GM23338 (cell line): ENCODE results near the gene MTHFR. TPM values are rescaled to one million over a fixed set of nuclear protein-coding genes. Genes with fewer than 3 reads are reported as not detected.

ENCODE experiments used
- ATAC-seq: fragments of 200-7000 bp; cut with Tn5 transposase; 3 replicates; pipeline ENCODE4 v1.9.1; 2020
- DNase-seq: peaks from one replicate; pipeline ENCODE4 v3.0.0-alpha.2; 2015; ENCODE audit warnings: low spot score
- H2AFZ ChIP-seq: fragments of 200-600 bp; sonication (generic); 2 replicates; pipeline ENCODE4 v1.8.0; 2016; ENCODE audit warnings: antibody characterized with exemption, mild to moderate bottlenecking, moderate library complexity
- H3F3A ChIP-seq: fragments of 200-600 bp; sonication (generic); replicated peaks from 2 replicates; pipeline ENCODE4 v1.8.0; 2017; ENCODE audit warnings: antibody characterized with exemption, mixed run types, low read depth
- H3K27ac ChIP-seq: fragments of 200-600 bp; sonication (generic); 2 replicates; pipeline ENCODE4 v1.6.1; 2016; ENCODE audit warnings: low read depth
- H3K27me3 ChIP-seq: fragments of 200-600 bp; sonication (generic); 2 replicates; pipeline ENCODE4 v1.8.0; 2016; ENCODE audit warnings: mild to moderate bottlenecking, mixed run types, moderate library complexity; ENCODE audit not compliant: insufficient read depth
- H3K36me3 ChIP-seq: fragments of 200-600 bp; sonication (generic); 2 replicates; pipeline ENCODE4 v1.8.0; 2016; ENCODE audit warnings: mild to moderate bottlenecking; ENCODE audit not compliant: insufficient read depth
- H3K4me1 ChIP-seq: fragments of 200-600 bp; sonication (generic); 2 replicates; pipeline ENCODE4 v1.8.0; 2016; ENCODE audit warnings: mild to moderate bottlenecking, moderate library complexity; ENCODE audit not compliant: insufficient read depth
- H3K4me2 ChIP-seq: fragments of 200-600 bp; sonication (generic); 2 replicates; pipeline ENCODE4 v1.7.1; 2017; ENCODE audit warnings: mixed run types
- H3K4me3 ChIP-seq: fragments of 200-600 bp; sonication (generic); 2 replicates; pipeline ENCODE4 v1.6.1; 2016; ENCODE audit warnings: mixed run types
- H3K79me2 ChIP-seq: fragments of 200-600 bp; sonication (generic); replicated peaks from 2 replicates; pipeline ENCODE4 v1.8.0; 2017; ENCODE audit warnings: mild to moderate bottlenecking; ENCODE audit not compliant: insufficient read depth
- H3K9me2 ChIP-seq: fragments of 200-600 bp; sonication (generic); 2 replicates; pipeline ENCODE4 v1.8.0; 2017; ENCODE audit not compliant: insufficient read depth
- H4K20me1 ChIP-seq: fragments of 200-600 bp; sonication (generic); replicated peaks from 2 replicates; pipeline ENCODE4 v1.8.0; 2017; ENCODE audit warnings: mild to moderate bottlenecking; ENCODE audit not compliant: insufficient read depth
- H3K27ac Mint-ChIP-seq: 2 replicates; pipeline ENCODE4 v1.8.0; 2020; ENCODE audit warnings: inconsistent platforms, mild to moderate bottlenecking, moderate library complexity, mixed read lengths
- H3K27me3 Mint-ChIP-seq: 3 replicates; pipeline ENCODE4 v1.8.0; 2022; ENCODE audit warnings: low read depth, mild to moderate bottlenecking, moderate library complexity, mixed read lengths, inconsistent platforms; ENCODE audit not compliant: insufficient read depth, poor library complexity
- H3K36me3 Mint-ChIP-seq: 3 replicates; pipeline ENCODE4 v1.8.0; 2021; ENCODE audit warnings: low read depth, mild to moderate bottlenecking, inconsistent platforms, moderate library complexity, mixed read lengths
- H3K4me1 Mint-ChIP-seq: 3 replicates; pipeline ENCODE4 v1.8.0; 2020; ENCODE audit warnings: mild to moderate bottlenecking, inconsistent platforms, mixed read lengths
- H3K4me3 Mint-ChIP-seq: 3 replicates; pipeline ENCODE4 v1.8.0; 2021; ENCODE audit warnings: moderate library complexity, mild to moderate bottlenecking, inconsistent platforms, mixed read lengths
- H3K9me3 Mint-ChIP-seq: 3 replicates; pipeline ENCODE4 v1.8.0; 2020; ENCODE audit warnings: moderate library complexity, mild to moderate bottlenecking, inconsistent platforms, mixed read lengths
- CREB1 ChIP-seq: fragments of 250-450 bp; sonication (Bioruptor Pico); IDR thresholded peaks from 2 replicates; pipeline ENCODE4 v1.5.0; 2020; ENCODE audit warnings: low read depth, mild to moderate bottlenecking, moderate library complexity
- CTCF ChIP-seq, 2 experiments: fragments of 200-600 bp in 1 of 2; sonication (generic) in 1 of 2; conservative IDR thresholded peaks; 2 replicates each; pipeline versions ENCODE4 v1.5.1 to v1.6.1; 2016 to 2017; ENCODE audit warnings: antibody characterized with exemption in 2 of 2, low read depth in 2 of 2, mild to moderate bottlenecking in 2 of 2, moderate library complexity in 1 of 2
- ETS1 ChIP-seq: IDR thresholded peaks from 2 replicates; pipeline ENCODE4 v1.6.1; 2016; ENCODE audit warnings: antibody characterized with exemption
- EZH2 ChIP-seq: fragments of 200-600 bp; sonication (generic); IDR thresholded peaks from one replicate; pipeline ENCODE4 v1.8.0; 2017; ENCODE audit warnings: antibody characterized with exemption, mild to moderate bottlenecking, low read depth; ENCODE audit not compliant: unreplicated experiment
- EZH2phosphoT487 ChIP-seq: fragments of 200-600 bp; sonication (generic); IDR thresholded peaks from one replicate; pipeline ENCODE4 v1.8.1; 2018; ENCODE audit warnings: antibody characterized with exemption; ENCODE audit not compliant: unreplicated experiment
- JUNB ChIP-seq: IDR thresholded peaks from one replicate; pipeline ENCODE4 v1.6.1; 2016; ENCODE audit warnings: antibody characterized with exemption; ENCODE audit not compliant: unreplicated experiment
- NANOG ChIP-seq: IDR thresholded peaks from 2 replicates; pipeline ENCODE4 v1.6.1; 2016; ENCODE audit warnings: antibody characterized with exemption, borderline replicate concordance
- POLR2AphosphoS5 ChIP-seq: IDR thresholded peaks from 2 replicates; pipeline ENCODE4 v1.6.1; 2016; ENCODE audit warnings: antibody characterized with exemption, low read depth
- REST ChIP-seq: IDR thresholded peaks from one replicate; pipeline ENCODE4 v1.6.1; 2018; ENCODE audit warnings: antibody characterized with exemption; ENCODE audit not compliant: unreplicated experiment
- STAT1 ChIP-seq: IDR thresholded peaks from one replicate; pipeline ENCODE4 v1.6.1; 2016; ENCODE audit warnings: antibody characterized with exemption; ENCODE audit not compliant: unreplicated experiment
- ZNF114 ChIP-seq: fragments of 250-450 bp; sonication (Bioruptor Pico); IDR thresholded peaks from 2 replicates; pipeline ENCODE4 v1.5.0; 2020; ENCODE audit warnings: mild to moderate bottlenecking, moderate library complexity
- ZNF331 ChIP-seq: fragments of 250-450 bp; sonication (Bioruptor Pico); IDR thresholded peaks from 2 replicates; pipeline ENCODE4 v1.5.0; 2020; ENCODE audit warnings: low read depth, mild to moderate bottlenecking, moderate library complexity
- polyA plus RNA-seq: library from polyadenylated mRNA; unstranded; fragments of >200 nt; fragmentation: Nextera tagmentation; extraction: Ambion mirVana; gene quantifications from 2 replicates; pipeline ENCODE4 v1.2.1, GENCODE V29; 2016
- total RNA-seq: library from RNA; depleted of rRNA; stranded (reverse); fragments of >200 nt; shearing (Covaris generic); gene quantifications from 2 replicates; pipeline ENCODE4 v1.2.3, GENCODE V29; 2014
- TF ChIP-seq, protein P1 (sequence below): fragments of 250-450 bp; sonication (Bioruptor Pico); IDR thresholded peaks from 2 replicates; pipeline ENCODE4 v1.5.0; 2020; ENCODE audit warnings: mild to moderate bottlenecking, moderate library complexity

MTHFR gene
- total and polyA plus RNA-seq, 2 experiments from 2014 or later, result 6.9 to 21.6 TPM

DNA sequence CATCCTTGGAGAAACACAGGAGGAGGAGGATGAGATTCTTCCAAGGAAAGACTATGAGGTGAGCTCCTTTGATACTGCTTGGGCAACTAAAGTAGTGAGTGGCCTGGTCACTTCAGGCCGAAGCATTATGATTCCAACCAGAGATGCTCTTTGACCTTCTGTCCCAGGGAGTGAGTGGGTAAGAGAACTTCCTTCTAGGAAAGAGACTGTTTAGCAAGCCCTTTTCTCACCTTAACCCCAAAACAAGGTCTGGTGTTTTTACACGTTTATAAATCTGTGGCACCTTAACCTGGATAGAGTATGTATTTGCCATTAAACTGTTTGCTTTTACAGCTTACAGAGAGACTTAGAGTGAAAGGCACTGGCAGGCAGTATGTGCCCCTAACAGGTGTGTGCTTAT is 1.4 kb upstream of the MTHFR start:
- H3K79me2 ChIP-seq, result peaks cover 69% of the 10 kb centered on the region
- H3K4me3 ChIP-seq, result peak overlapping the region; percentile 98
- peaks cover 16% of the 10 kb centered on the region for H4K20me1 ChIP-seq
- H3K36me3 ChIP-seq, result peaks cover 17% of the 10 kb centered on the region
- H3K4me2 ChIP-seq, result peak overlapping the region; percentile 100
- DNase-seq (no peak), ATAC-seq (no peak)
- no peak overlapping the region for H2AFZ ChIP-seq
- H3K4me1 ChIP-seq, result peaks cover 36% of the 10 kb centered on the region
- peak overlapping the region; percentile 92 for H3K4me3 Mint-ChIP-seq
- no peaks in the 10 kb centered on the region for H3K27me3 ChIP-seq
- H3K27me3 Mint-ChIP-seq, result peaks cover 12% of the 10 kb centered on the region
- H3K27ac Mint-ChIP-seq, result 0 out of 2 replicates have a peak overlapping the region, but pooled peaks have one; percentile 17
- peaks cover 2% of the 10 kb centered on the region; the same call in 1 of the 3 replicates for H3K9me3 Mint-ChIP-seq
- no peak overlapping the region for H3K27ac ChIP-seq
- peaks cover 41% of the 10 kb centered on the region for H3K36me3 Mint-ChIP-seq
- H3K4me1 Mint-ChIP-seq, result peaks cover 51% of the 10 kb centered on the region
- peaks cover 21% of the 10 kb centered on the region; the same call in 1 of the 2 replicates for H3F3A ChIP-seq
- no peaks in the 10 kb centered on the region for H3K9me2 ChIP-seq
- no peak for TF ChIP-seq EZH2
- TF ChIP-seq ETS1, result no peak
- no peak for TF ChIP-seq POLR2AphosphoS5
- no peak for TF ChIP-seq NANOG
- TF ChIP-seq EZH2phosphoT487, result no peak
- TF ChIP-seq ZNF331, result no peak
- TF ChIP-seq JUNB, result no peak
- TF ChIP-seq CTCF (conservative IDR thresholded peaks at IDR 0.05; ENCODE audit: low read depth in 2 of 2), result no peak
- no peak for TF ChIP-seq REST
- TF ChIP-seq ZNF114 (CRISPR knock-in tag), result no peak
- TF ChIP-seq STAT1, result no peak
- no peak for TF ChIP-seq CREB1 (CRISPR knock-in tag)
- TF ChIP-seq, protein P1, sequence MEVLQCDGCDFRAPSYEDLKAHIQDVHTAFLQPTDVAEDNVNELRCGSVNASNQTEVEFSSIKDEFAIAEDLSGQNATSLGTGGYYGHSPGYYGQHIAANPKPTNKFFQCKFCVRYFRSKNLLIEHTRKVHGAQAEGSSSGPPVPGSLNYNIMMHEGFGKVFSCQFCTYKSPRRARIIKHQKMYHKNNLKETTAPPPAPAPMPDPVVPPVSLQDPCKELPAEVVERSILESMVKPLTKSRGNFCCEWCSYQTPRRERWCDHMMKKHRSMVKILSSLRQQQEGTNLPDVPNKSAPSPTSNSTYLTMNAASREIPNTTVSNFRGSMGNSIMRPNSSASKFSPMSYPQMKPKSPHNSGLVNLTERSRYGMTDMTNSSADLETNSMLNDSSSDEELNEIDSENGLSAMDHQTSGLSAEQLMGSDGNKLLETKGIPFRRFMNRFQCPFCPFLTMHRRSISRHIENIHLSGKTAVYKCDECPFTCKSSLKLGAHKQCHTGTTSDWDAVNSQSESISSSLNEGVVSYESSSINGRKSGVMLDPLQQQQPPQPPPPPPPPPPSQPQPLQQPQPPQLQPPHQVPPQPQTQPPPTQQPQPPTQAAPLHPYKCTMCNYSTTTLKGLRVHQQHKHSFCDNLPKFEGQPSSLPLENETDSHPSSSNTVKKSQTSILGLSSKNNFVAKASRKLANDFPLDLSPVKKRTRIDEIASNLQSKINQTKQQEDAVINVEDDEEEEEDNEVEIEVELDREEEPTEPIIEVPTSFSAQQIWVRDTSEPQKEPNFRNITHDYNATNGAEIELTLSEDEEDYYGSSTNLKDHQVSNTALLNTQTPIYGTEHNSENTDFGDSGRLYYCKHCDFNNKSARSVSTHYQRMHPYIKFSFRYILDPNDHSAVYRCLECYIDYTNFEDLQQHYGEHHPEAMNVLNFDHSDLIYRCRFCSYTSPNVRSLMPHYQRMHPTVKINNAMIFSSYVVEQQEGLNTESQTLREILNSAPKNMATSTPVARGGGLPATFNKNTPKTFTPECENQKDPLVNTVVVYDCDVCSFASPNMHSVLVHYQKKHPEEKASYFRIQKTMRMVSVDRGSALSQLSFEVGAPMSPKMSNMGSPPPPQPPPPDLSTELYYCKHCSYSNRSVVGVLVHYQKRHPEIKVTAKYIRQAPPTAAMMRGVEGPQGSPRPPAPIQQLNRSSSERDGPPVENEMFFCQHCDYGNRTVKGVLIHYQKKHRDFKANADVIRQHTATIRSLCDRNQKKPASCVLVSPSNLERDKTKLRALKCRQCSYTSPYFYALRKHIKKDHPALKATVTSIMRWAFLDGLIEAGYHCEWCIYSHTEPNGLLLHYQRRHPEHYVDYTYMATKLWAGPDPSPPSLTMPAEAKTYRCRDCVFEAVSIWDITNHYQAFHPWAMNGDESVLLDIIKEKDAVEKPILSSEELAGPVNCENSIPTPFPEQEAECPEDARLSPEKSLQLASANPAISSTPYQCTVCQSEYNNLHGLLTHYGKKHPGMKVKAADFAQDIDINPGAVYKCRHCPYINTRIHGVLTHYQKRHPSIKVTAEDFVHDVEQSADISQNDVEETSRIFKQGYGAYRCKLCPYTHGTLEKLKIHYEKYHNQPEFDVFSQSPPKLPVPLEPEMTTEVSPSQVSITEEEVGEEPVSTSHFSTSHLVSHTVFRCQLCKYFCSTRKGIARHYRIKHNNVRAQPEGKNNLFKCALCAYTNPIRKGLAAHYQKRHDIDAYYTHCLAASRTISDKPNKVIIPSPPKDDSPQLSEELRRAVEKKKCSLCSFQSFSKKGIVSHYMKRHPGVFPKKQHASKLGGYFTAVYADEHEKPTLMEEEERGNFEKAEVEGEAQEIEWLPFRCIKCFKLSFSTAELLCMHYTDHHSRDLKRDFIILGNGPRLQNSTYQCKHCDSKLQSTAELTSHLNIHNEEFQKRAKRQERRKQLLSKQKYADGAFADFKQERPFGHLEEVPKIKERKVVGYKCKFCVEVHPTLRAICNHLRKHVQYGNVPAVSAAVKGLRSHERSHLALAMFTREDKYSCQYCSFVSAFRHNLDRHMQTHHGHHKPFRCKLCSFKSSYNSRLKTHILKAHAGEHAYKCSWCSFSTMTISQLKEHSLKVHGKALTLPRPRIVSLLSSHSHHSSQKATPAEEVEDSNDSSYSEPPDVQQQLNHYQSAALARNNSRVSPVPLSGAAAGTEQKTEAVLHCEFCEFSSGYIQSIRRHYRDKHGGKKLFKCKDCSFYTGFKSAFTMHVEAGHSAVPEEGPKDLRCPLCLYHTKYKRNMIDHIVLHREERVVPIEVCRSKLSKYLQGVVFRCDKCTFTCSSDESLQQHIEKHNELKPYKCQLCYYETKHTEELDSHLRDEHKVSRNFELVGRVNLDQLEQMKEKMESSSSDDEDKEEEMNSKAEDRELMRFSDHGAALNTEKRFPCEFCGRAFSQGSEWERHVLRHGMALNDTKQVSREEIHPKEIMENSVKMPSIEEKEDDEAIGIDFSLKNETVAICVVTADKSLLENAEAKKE (CRISPR knock-in tag), result no peak
